Fibroblast of lung (primary cell): ENCODE results near the gene GABRB3.

Experiments used
- EZH2 ChIP-seq: IDR thresholded peaks from 2 replicates; pipeline ENCODE4 v1.5.1; 2012; ENCODE audit warnings: low read length, control low read depth, mild to moderate bottlenecking; ENCODE audit errors: missing control alignments
- TF ChIP-seq, protein P1 (sequence below), 2 donors: IDR thresholded peaks in 1 of 2; conservative IDR thresholded peaks in 1 of 2; 1 replicate in 1 of 2; 2 replicates in 1 of 2; pipeline ENCODE4 v1.5.1; 2011 to 2012; ENCODE audit warnings: low read length in 2 of 2, control low read depth in 1 of 2, inconsistent platforms in 1 of 2, low read depth in 1 of 2, mild to moderate bottlenecking in 1 of 2

DNA sequence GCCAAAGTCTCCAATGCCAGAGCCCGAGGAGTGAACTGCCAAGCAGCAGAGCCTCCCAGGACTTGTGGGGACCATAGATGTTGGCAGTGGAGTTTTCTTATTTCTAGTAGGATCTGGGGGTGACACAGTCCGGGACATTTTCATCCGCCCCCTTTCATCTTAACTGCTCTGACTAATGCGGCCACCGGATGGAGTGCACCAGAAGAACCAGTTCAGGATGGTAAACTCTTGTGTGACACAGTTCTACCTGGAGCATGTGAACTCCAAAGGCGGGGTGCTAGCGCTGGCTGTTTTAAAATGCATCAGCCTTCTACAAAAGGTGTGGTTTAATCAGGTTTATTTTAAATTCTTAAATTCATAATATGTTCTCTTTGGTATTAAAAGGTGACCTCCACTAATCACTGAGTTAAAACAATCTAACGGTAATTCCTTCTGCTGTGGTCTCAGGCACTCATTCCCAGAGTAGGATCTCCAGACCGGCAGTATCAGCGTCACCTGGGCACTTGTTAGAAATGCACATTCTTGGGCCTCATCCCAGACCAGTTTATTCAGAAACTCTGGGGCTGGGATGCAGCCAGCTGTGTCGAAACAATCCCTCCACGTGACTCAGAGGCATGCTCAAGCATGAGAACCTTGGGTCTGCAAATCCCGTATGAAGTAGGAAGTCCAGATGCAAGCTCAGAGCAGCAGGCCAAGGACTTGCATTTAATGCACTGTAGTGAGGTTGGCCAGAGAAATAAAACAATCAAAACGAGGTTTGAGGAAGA lies 105.5 kb downstream of the GABRB3 start:
- TF ChIP-seq, protein P1, sequence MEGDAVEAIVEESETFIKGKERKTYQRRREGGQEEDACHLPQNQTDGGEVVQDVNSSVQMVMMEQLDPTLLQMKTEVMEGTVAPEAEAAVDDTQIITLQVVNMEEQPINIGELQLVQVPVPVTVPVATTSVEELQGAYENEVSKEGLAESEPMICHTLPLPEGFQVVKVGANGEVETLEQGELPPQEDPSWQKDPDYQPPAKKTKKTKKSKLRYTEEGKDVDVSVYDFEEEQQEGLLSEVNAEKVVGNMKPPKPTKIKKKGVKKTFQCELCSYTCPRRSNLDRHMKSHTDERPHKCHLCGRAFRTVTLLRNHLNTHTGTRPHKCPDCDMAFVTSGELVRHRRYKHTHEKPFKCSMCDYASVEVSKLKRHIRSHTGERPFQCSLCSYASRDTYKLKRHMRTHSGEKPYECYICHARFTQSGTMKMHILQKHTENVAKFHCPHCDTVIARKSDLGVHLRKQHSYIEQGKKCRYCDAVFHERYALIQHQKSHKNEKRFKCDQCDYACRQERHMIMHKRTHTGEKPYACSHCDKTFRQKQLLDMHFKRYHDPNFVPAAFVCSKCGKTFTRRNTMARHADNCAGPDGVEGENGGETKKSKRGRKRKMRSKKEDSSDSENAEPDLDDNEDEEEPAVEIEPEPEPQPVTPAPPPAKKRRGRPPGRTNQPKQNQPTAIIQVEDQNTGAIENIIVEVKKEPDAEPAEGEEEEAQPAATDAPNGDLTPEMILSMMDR (conservative IDR thresholded peaks at IDR 0.05 in 1 of 2, IDR thresholded peaks at IDR 0.05 in 1 of 2; ENCODE audit: low read depth in 1 of 2, low read length in 2 of 2) = no peak
- no peak for TF ChIP-seq EZH2
